ENCODE results near the gene UGT1A3. TPM values are rescaled to one million over a fixed set of nuclear protein-coding genes. Genes with fewer than 3 reads are reported as not detected.
A peak's percentile ranks its signal among the peaks of the same experiment; 100 is the strongest.

UGT1A3 gene
- total RNA-seq, 2 experiments from 2014 or later: not detected

DNA sequence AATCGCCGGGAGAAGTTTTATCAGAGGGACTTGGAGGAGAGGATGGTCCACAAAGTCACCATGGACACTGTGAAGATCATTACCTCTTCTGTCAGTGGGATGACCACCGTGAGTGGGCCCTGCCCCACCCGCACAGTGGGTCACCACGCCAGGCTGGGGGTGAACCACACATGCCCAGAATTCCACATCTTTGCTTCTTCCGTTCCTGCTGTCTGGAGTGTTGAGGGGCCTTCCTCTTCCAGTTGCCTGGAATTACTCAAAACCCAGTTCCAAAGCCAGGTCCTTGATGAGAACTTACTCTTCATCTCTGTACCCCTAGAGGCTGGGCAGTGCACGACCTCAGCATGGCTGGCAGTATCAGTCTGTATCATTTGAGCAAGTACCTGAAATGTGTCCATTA is 71.4 kb downstream of the UGT1A3 start:
- no peaks in the 10 kb centered on the region for H3K9me3 Mint-ChIP-seq
- peak; percentile 7 for DNase-seq
- ChIA-PET POLR2A (no interaction called here), CTCF (no interaction called here)
- no peak overlapping the region for H3K27ac Mint-ChIP-seq
- peaks cover 4% of the 10 kb centered on the region for H3K27me3 Mint-ChIP-seq
- no peak overlapping the region for H3K4me3 Mint-ChIP-seq
- no peaks in the 10 kb centered on the region for H3K36me3 Mint-ChIP-seq (ENCODE audit: low read depth)
- peaks cover 4% of the 10 kb centered on the region for H3K4me1 Mint-ChIP-seq

GRCh38 chr2:233801357-233802131 is 72.7 kb downstream of the UGT1A3 start:
- H3K9me3 Mint-ChIP-seq: no peaks in the 10 kb centered on the region
- H3K27ac Mint-ChIP-seq: no peak overlapping the region
- DNase-seq: peak; percentile 17
- no peaks in the 10 kb centered on the region for H3K36me3 Mint-ChIP-seq (ENCODE audit: low read depth)
- ChIA-PET CTCF (no interaction called here), POLR2A (no interaction called here)
- peaks cover 4% of the 10 kb centered on the region for H3K4me1 Mint-ChIP-seq
- no peak overlapping the region for H3K4me3 Mint-ChIP-seq
- H3K27me3 Mint-ChIP-seq: peaks cover 7% of the 10 kb centered on the region

GRCh38 chr2:233802132-233802815 is 73.4 kb downstream of the UGT1A3 start:
- no peaks in the 10 kb centered on the region for H3K36me3 Mint-ChIP-seq (ENCODE audit: low read depth)
- CTCF ChIA-PET: no interaction called here

DNA sequence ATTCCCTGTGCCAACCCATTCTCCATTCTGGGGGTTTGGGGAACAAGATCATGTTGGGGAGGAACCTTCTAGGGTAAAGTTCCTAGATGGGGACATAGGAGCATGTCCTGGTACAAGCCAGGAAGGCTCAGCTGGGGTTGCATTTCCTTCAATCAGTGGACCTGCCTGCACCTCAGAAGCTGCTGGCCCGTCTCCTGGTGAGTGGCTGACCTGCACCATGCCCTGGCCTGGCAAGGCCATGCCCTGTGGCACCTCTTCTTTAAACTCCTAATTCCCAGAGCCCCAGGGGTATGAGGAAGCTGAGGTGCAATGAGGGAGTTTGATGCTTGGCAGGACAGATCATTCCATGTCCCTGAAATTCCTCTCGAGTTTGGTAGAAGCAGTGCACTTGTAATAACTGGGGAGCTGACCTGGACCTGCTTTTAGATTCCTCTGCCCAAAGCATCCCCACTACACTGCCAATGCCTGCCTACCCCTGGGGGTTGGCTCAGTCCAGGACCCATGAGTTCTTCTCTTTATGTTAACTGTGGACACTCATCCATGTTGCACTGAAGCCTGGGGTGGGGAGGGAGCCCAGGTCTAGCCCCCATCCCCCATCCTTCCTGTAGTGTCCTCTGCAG is 74.6 kb downstream of the UGT1A3 start:
- Mint-ChIP-seq H3K4me1 (peaks cover 4% of the 10 kb centered on the region), H3K27me3 (peaks cover 7% of the 10 kb centered on the region), H3K27ac (no peak overlapping the region), H3K4me3 (no peak overlapping the region), H3K36me3 (ENCODE audit: low read depth) (no peaks in the 10 kb centered on the region), H3K9me3 (no peaks in the 10 kb centered on the region)
- POLR2A ChIA-PET: no interaction called here
- CTCF ChIA-PET: no interaction called here
- no peak for DNase-seq

More at GRCh38 chr2:233802132-233802815, 73.4 kb downstream of the UGT1A3 start:
- Mint-ChIP-seq H3K4me1 (peaks cover 4% of the 10 kb centered on the region), H3K4me3 (no peak overlapping the region), H3K27ac (no peak overlapping the region), H3K9me3 (no peaks in the 10 kb centered on the region), H3K27me3 (peaks cover 7% of the 10 kb centered on the region)
- POLR2A ChIA-PET: no interaction called here
- DNase-seq: no peak

DNA sequence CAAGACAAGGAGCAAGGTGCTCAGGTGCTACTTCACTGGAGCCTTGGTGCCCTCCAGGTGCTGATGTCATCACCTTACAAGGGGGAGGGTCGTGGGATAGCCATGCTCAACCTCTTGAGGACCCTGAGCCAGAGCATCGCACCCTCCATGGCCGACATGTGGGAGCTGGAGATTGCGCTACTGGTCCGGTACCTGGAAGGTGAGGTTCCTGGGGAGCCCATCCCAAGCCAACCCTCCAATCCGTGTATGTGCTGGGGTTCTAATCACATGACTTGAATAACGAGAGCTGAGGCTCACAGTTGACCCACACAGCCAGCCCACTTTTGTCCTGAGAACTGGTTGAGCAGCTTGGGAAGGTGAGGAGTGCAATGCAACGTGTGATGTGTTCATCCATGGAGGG is 75.2 kb downstream of the UGT1A3 start:
- ChIA-PET CTCF (no interaction called here), POLR2A (no interaction called here)
- no peaks in the 10 kb centered on the region for H3K36me3 Mint-ChIP-seq (ENCODE audit: low read depth)
- H3K9me3 Mint-ChIP-seq: no peaks in the 10 kb centered on the region
- H3K27ac Mint-ChIP-seq: no peak overlapping the region
- no peak overlapping the region for H3K4me3 Mint-ChIP-seq
- peaks cover 4% of the 10 kb centered on the region for H3K4me1 Mint-ChIP-seq
- DNase-seq: peak; percentile 11
- peaks cover 7% of the 10 kb centered on the region for H3K27me3 Mint-ChIP-seq

DNA sequence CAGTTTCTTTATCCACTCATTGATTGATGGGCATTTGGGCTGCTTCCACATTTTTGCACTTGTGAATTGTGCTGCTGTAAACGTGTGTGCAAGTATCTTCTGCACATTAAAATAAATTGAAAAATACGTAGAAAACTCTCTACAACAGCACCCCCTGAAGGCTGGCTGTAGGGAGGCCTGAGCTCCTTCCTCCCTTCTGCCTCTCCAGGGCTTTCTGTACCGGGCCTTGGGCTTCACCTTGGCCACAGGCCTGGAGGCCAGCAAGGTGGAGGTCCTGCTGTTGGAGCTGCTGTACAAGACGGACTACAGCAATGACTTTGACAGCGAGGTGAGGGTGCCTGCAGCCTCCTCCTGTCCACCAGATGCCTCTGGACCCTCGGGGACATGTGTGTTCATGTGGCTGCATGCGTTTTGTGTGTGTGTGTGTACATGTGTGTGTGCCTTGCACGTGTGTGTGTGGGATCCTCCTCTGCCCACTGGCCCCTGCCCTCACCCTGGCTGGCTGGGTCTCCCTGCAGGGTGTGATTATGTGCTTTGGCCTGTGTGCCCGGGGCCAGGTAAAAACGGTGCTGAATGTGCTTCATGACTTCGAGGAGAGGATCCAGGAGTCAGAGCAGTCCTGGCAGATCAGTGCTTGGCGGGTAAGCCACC is 78.5 kb downstream of the UGT1A3 start:
- Mint-ChIP-seq H3K27me3 (peaks cover 13% of the 10 kb centered on the region), H3K4me1 (no peaks in the 10 kb centered on the region), H3K36me3 (ENCODE audit: low read depth) (no peaks in the 10 kb centered on the region), H3K27ac (no peak overlapping the region), H3K9me3 (no peaks in the 10 kb centered on the region), H3K4me3 (no peak overlapping the region)
- ChIA-PET CTCF (no interaction called here), POLR2A (no interaction called here)
- DNase-seq: no peak

- ChIA-PET POLR2A (no interaction called here), CTCF (no interaction called here)
- no peaks in the 10 kb centered on the region for H3K4me1 Mint-ChIP-seq
- H3K27me3 Mint-ChIP-seq: peaks cover 13% of the 10 kb centered on the region
- H3K27ac Mint-ChIP-seq: no peak overlapping the region
- no peak for DNase-seq
- no peak overlapping the region for H3K4me3 Mint-ChIP-seq
- no peaks in the 10 kb centered on the region for H3K9me3 Mint-ChIP-seq
- no peaks in the 10 kb centered on the region for H3K36me3 Mint-ChIP-seq (ENCODE audit: low read depth)
Measured at GRCh38 chr2:233807966-233808935, 79.4 kb downstream of the UGT1A3 start.

DNA sequence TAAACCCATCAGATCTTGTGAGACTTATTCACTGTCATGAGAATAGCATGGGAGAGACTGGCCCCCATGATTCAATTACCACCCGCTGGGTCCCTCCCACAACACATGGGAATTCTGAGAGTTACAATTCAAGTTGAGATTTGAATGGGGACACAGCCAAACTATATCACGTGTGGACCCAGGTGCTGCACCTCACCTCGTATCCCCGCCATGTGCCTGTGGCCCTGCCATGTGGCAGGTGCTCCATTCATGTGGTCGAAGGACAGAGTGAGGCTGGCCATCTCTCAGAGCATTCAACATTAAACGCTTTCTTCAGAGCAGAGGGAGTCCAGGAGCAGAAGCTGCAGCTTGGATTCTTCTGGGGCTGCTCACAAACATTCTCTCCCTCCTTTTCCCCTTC is 81.5 kb downstream of the UGT1A3 start:
- POLR2A ChIA-PET: no interaction called here
- H3K36me3 Mint-ChIP-seq (ENCODE audit: low read depth): no peaks in the 10 kb centered on the region
- H3K27me3 Mint-ChIP-seq: peaks cover 15% of the 10 kb centered on the region
- H3K27ac Mint-ChIP-seq: no peak overlapping the region
- H3K4me3 Mint-ChIP-seq: no peak overlapping the region
- CTCF ChIA-PET: no interaction called here
- DNase-seq: no peak
- no peaks in the 10 kb centered on the region for H3K9me3 Mint-ChIP-seq
- H3K4me1 Mint-ChIP-seq: no peaks in the 10 kb centered on the region

GRCh38 chr2:233811087-233811486 is 82.2 kb downstream of the UGT1A3 start:
- DNase-seq: no peak
- POLR2A ChIA-PET: no interaction called here
- H3K36me3 Mint-ChIP-seq (ENCODE audit: low read depth): no peaks in the 10 kb centered on the region
- CTCF ChIA-PET: no interaction called here
- H3K9me3 Mint-ChIP-seq: no peaks in the 10 kb centered on the region
- H3K27me3 Mint-ChIP-seq: peaks cover 13% of the 10 kb centered on the region
- no peak overlapping the region for H3K27ac Mint-ChIP-seq
- H3K4me1 Mint-ChIP-seq: no peaks in the 10 kb centered on the region
- no peak overlapping the region for H3K4me3 Mint-ChIP-seq

- Mint-ChIP-seq H3K4me1 (no peaks in the 10 kb centered on the region), H3K36me3 (ENCODE audit: low read depth) (no peaks in the 10 kb centered on the region), H3K27me3 (peaks cover 13% of the 10 kb centered on the region), H3K4me3 (no peak overlapping the region), H3K27ac (no peak overlapping the region), H3K9me3 (no peaks in the 10 kb centered on the region)
- ChIA-PET POLR2A (no interaction called here), CTCF (no interaction called here)
- no peak for DNase-seq
Measured at GRCh38 chr2:233811732-233812131, 82.9 kb downstream of the UGT1A3 start.

DNA sequence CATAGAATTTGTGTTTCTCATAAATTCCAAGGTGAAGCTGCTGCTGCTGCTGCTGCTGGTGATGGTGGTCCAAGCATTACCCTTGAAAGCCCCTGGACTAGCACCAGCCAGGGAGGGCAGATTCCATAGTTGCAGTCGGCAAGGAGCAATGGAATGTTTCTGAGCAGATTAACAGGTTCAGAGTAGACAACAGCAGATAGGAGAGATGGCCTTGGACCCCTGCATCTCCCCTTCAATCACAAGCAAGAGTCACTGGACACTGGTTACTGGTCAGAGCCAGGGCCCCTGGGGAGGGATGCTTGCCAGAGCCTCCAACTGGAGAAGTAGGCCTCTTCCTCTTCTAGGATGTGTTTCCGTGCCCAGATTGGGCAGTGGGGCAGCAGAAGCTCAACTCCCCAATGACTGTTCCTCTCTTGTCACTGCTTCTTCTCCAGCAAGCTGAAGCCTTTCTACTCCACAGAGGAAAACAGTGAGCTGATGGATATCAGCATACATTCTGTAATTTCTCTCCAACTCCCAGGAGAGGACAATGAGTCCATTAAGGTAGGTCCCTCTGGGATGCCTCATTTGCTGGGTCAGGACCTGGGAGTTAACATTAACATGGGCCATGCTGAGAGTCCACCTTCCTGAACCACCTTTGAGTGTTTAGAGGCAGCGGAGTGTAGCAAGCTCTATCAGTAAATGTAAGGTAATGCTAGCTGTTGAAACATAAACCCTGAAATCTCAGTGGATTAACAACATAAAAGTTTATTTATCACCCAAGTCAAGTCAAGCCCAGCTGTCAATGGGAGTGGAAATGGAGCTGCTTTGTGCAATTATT is 84.6 kb downstream of the UGT1A3 start:
- H3K36me3 Mint-ChIP-seq (ENCODE audit: low read depth): no peaks in the 10 kb centered on the region
- ChIA-PET POLR2A (no interaction called here), CTCF (no interaction called here)
- no peak for DNase-seq
- H3K4me1 Mint-ChIP-seq: no peaks in the 10 kb centered on the region
- H3K27ac Mint-ChIP-seq: no peak overlapping the region
- no peaks in the 10 kb centered on the region for H3K9me3 Mint-ChIP-seq
- H3K4me3 Mint-ChIP-seq: no peak overlapping the region
- peaks cover 15% of the 10 kb centered on the region for H3K27me3 Mint-ChIP-seq
